ENCODE data around the gene C12orf60.

Gene C12orf60

GRCh38 chr12:14775636-14775980 lies 27.9 kb upstream of the C12orf60 start:
- peak overlapping the region; percentile 94 for H3K4me3 ChIP-seq (ENCODE audit: low read depth, low read length)
- ChIA-PET POLR2A (interaction anchor here (0.7 to 2.6 kb wide), 3 partner anchors 27 to 1901 kb away, joined by 3 to 24 read pairs (median 4); partner anchors contain the start of genes C12orf60 and WBP11), CTCF (interaction anchor here (0.7 to 1.4 kb wide), 4 partner anchors 14 to 446 kb away, joined by 3 to 5 read pairs (median 4); no protein-coding TSS in a partner anchor)
- no peak for TF ChIP-seq CTCF (IDR thresholded peaks at IDR 0.05; ENCODE audit: insufficient read depth, low read length, missing control alignments)
- no peak for DNase-seq (ENCODE audit: low read depth, low spot score)

DNA sequence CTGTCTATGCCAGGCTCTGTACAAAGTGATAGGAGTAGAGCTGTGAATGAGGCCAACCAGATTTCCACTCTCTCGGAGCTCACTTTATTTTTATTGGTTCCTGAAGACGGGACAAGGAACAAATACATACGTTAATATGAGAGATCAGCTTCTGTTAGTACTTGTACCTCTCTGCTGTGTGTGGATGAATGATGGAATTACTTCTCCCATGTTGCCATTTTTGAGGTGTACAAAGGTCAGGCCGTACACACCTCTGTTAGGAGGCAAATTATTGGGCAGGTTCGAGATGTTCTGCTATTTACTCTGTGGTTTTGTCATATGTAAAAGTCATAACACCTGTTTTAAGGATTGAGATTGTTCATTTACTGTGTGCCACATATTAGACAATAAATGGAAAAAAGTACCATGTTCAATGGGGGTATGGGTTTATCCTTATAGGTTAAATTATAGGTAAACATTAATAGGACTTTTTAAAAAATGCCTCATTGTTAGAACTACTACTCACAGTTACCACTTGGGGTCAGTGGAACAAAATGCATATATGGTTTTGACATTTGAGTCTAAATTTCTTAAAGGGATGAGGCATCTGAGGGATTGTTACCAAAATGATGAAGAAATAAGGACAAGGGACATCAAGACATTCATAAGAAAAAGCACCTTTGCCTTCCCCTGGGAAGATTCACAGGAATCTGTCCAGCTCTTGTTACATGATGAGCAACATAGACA lies 27.1 kb upstream of the C12orf60 start:
- peak overlapping the region; percentile 15; the same call in 1 of the 2 replicates for H3K4me3 ChIP-seq (ENCODE audit: low read depth, low read length)
- ChIA-PET CTCF (interaction anchor here (1.4 kb wide), 2 partner anchors 35 to 446 kb away, joined by 3 to 5 read pairs; no protein-coding TSS in a partner anchor), POLR2A (interaction anchor here (0.8 kb wide), 1 partner anchor 27 kb away, joined by 3 read pairs; the partner anchor contains the start of genes C12orf60 and WBP11)
- DNase-seq (ENCODE audit: low read depth, low spot score): no peak
- TF ChIP-seq CTCF (IDR thresholded peaks at IDR 0.05; ENCODE audit: insufficient read depth, low read length, missing control alignments): peak; percentile 11

GRCh38 chr12:14777271-14777670 lies 26.2 kb upstream of the C12orf60 start:
- no peak for DNase-seq (ENCODE audit: low read depth, low spot score)

DNA sequence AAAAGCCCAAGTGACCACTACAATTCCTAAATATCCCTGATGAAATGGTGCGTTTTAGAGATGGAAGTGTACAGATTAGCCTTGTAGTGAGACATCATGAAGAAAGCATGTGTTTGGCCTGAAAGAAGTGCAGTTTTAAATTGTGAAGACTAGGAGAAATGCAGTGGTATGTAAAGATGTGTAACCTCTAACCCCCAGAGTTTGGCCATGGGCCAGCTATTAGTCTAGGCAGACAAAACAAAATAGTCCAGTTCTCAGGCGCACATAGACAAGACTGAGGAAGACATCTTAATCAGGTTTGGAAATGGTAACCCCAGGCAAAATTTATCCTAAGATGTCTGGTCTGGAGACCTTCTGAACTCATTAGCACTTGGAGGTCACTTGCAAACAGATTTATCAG lies 23.6 kb upstream of the C12orf60 start:
- no peak for TF ChIP-seq CTCF (IDR thresholded peaks at IDR 0.05; ENCODE audit: insufficient read depth, low read length, missing control alignments)
- DNase-seq (ENCODE audit: low read depth, low spot score): no peak
- no peak overlapping the region for H3K4me3 ChIP-seq (ENCODE audit: low read depth, low read length)
- ChIA-PET POLR2A (no interaction called here), CTCF (interaction anchor here (1.9 to 2.5 kb wide), 2 partner anchors 10 to 13 kb away, joined by 6 to 7 read pairs; no protein-coding TSS in a partner anchor)

More at GRCh38 chr12:14777271-14777670, 26.2 kb upstream of the C12orf60 start:
- ChIA-PET POLR2A (interaction anchor here (0.8 kb wide), 1 partner anchor 26 kb away, joined by 3 read pairs; the partner anchor contains the start of genes C12orf60 and WBP11), CTCF (no interaction called here)
- no peak overlapping the region for H3K4me3 ChIP-seq (ENCODE audit: low read depth, low read length)
- TF ChIP-seq CTCF (IDR thresholded peaks at IDR 0.05; ENCODE audit: insufficient read depth, low read length, missing control alignments): no peak

DNA sequence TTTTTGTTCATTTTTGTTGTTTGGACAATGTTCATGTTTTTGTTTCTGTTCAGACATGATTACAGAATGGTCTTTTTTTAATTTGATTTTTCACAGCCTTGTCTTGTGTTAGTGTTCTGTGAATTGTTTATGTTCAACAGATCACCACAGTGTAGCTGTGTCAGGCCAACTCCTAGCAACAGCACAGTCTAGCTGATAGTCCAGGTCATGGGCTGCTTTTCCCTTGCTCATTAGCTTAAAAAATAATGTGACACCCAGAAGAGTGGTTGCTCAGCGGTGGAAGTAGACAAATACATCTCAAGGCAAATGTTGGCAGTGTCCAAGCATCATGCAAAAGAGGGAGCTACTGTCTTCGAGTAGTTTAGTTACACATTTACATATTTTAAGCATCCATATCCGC lies 22.6 kb upstream of the C12orf60 start:
- DNase-seq (ENCODE audit: low read depth, low spot score): no peak
- CTCF ChIA-PET: interaction anchor here (1.5 to 1.9 kb wide), 2 partner anchors 12 to 26 kb away, joined by 3 to 6 read pairs; no protein-coding TSS in a partner anchor
- TF ChIP-seq CTCF (IDR thresholded peaks at IDR 0.05; ENCODE audit: insufficient read depth, low read length, missing control alignments): no peak
- H3K4me3 ChIP-seq (ENCODE audit: low read depth, low read length): no peak overlapping the region
- POLR2A ChIA-PET: interaction anchor here (1.2 kb wide), 1 partner anchor 9 kb away, joined by 4 read pairs; no protein-coding TSS in a partner anchor

- ChIA-PET CTCF (interaction anchor here (1.4 to 1.9 kb wide), 3 partner anchors 11 to 214 kb away, joined by 3 to 7 read pairs (median 6); no protein-coding TSS in a partner anchor), POLR2A (interaction anchor here (1.0 to 1.2 kb wide), 2 partner anchors 8 to 10 kb away, joined by 4 read pairs; a partner anchor contains a TSS)
- no peak overlapping the region for H3K4me3 ChIP-seq (ENCODE audit: low read depth, low read length)
- DNase-seq (ENCODE audit: low read depth, low spot score): no peak
- no peak for TF ChIP-seq CTCF (IDR thresholded peaks at IDR 0.05; ENCODE audit: insufficient read depth, low read length, missing control alignments)
Measured at GRCh38 chr12:14781563-14781962, 21.9 kb upstream of the C12orf60 start.
